Measurements from ENCODE around the gene GRIN2D. TPM values are rescaled to one million over a fixed set of nuclear protein-coding genes. Genes with fewer than 3 reads are reported as not detected.

Gene GRIN2D
- total RNA-seq, 1 donor from 2014 or later, result 0.95 TPM

DNA sequence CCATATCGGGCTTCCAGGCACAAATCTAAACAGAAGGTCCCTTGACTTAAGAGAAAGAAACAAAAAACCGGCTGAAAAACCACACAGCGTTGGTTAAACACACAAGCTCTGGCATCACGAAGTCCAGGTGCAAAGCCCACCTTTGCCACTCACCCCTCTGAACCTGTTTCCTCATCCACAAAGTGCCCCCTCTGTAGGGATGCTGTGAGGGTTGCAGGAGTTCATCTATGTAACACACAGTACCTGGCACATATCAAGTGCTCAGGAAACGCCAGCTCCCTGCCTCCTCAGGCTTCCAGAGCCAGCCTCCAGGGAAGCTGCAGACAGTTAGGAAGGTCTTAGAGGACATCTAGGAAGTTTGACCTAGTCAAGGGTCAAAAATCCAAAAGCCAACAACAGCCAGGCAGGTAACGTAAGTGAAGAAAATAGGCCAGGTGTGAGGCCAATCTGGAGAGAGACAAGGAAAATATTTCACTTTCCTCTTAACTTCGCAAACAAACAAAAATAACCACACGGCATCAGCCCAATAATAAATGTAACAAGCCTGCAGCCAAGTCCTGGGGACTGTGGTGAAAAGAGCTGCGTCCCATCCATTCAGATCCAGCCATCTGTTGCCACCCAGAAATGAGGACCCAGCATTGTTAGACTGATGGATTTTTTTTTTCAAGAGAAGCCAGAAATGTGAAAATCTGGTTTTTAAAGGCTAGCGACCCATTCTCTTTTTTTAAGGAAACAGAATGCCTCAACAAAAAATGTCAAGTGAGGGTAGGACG is 12.1 kb upstream of the GRIN2D start:
- Histone ChIP-seq H3K9me3 (no peaks in the 10 kb centered on the region), H3K27ac (no peak overlapping the region), H3K36me3 (peaks cover 52% of the 10 kb centered on the region), H3K27me3 (ENCODE audit: low read depth) (no peaks in the 10 kb centered on the region), H3K4me1 (no peaks in the 10 kb centered on the region), H3K4me3 (no peak overlapping the region)
- no peak for DNase-seq
- intact Hi-C loops (cut with DNase I), result no loop called here
- TF ChIP-seq, protein P1, sequence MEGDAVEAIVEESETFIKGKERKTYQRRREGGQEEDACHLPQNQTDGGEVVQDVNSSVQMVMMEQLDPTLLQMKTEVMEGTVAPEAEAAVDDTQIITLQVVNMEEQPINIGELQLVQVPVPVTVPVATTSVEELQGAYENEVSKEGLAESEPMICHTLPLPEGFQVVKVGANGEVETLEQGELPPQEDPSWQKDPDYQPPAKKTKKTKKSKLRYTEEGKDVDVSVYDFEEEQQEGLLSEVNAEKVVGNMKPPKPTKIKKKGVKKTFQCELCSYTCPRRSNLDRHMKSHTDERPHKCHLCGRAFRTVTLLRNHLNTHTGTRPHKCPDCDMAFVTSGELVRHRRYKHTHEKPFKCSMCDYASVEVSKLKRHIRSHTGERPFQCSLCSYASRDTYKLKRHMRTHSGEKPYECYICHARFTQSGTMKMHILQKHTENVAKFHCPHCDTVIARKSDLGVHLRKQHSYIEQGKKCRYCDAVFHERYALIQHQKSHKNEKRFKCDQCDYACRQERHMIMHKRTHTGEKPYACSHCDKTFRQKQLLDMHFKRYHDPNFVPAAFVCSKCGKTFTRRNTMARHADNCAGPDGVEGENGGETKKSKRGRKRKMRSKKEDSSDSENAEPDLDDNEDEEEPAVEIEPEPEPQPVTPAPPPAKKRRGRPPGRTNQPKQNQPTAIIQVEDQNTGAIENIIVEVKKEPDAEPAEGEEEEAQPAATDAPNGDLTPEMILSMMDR (IDR thresholded peaks at IDR 0.05), result no peak
- no peak for ATAC-seq

DNA sequence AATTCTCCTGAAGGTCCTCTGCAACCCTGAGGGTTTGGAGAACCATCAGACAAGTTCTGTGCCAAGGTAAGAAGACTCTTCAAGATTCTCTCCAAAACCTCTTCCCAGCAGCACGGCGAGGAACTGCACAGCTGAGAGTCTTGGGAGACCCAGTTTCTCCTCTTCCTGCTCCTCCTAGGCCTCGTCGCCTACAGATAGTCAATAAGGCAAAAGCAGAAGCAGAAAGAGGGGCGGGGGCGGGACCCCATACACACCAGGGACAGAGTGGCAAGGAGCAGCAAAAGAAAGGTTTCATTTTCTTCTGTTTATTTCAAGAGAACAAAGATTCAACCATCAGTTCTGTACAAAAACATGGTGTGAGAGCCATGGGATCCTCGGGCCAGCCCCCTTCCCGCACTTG is 11.2 kb upstream of the GRIN2D start:
- peaks cover 61% of the 10 kb centered on the region for H3K36me3 ChIP-seq
- no peak overlapping the region for H3K4me3 ChIP-seq
- no peaks in the 10 kb centered on the region for H3K9me3 ChIP-seq
- intact Hi-C loops (cut with DNase I), result no loop called here
- no peak overlapping the region for H3K27ac ChIP-seq
- H3K27me3 ChIP-seq (ENCODE audit: low read depth), result no peaks in the 10 kb centered on the region
- ATAC-seq (no peak), DNase-seq (no peak)
- TF ChIP-seq, protein P1 (IDR thresholded peaks at IDR 0.05), result no peak
- H3K4me1 ChIP-seq, result no peaks in the 10 kb centered on the region

DNA sequence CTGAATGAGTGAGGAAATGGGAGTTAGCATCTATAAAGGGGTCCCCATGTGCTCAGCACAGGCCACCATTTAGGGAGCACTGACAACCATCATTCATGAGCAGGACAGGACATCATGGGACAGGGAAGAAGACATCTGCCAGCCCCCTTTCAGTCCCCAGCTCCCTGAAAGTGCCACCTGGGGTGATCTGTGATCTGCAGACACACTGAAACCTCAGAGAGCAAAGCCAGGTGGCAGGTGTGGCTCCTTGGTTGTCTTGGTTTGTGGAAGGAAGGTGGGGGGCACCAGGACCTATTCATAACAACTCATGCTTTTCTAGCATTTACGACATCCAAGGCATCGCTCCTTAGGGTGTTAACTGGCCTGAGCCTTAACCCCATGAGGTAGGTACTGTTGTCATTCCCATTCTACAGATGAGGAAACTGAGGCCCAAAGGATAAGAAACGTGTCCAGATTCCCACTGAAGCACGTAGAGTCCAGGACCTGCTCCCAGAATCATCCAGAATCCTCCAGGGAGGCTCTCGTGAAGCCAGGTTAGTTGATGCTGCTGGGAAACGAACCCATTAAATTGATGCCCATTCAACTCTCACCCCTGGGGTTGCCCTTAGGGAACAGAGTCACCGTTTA is 7.9 kb upstream of the GRIN2D start:
- ATAC-seq (no peak), DNase-seq (no peak)
- no peaks in the 10 kb centered on the region for H3K9me3 ChIP-seq
- peaks cover 83% of the 10 kb centered on the region for H3K36me3 ChIP-seq
- no peak overlapping the region for H3K4me3 ChIP-seq
- intact Hi-C loops (cut with DNase I), result no loop called here
- no peaks in the 10 kb centered on the region for H3K4me1 ChIP-seq
- no peak overlapping the region for H3K27ac ChIP-seq
- TF ChIP-seq, protein P1 (IDR thresholded peaks at IDR 0.05), result no peak
- H3K27me3 ChIP-seq (ENCODE audit: low read depth), result no peaks in the 10 kb centered on the region

DNA sequence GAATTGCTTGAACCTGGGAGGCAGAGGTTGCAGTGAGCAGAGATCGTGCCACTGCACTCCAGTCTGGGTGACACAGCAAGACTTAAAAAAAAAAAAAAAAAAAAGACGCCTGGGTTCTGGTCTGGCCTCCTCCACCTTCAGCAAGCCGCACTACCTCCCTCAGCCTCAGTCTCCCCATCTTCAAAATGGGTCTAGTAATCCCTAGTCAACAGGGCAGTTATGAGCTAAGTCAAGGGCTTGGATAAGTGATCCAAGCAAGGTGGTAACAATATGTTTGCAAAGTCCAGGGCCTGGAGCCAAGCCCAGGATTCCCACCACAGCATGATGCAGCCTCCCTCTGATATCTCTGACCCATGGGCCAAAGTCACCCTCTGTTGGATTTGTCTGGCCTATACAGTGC is 6.5 kb upstream of the GRIN2D start:
- Histone ChIP-seq H3K27ac (no peak overlapping the region), H3K9me3 (no peaks in the 10 kb centered on the region), H3K27me3 (ENCODE audit: low read depth) (no peaks in the 10 kb centered on the region), H3K36me3 (peaks cover 75% of the 10 kb centered on the region), H3K4me3 (no peak overlapping the region), H3K4me1 (no peaks in the 10 kb centered on the region)
- no peak for DNase-seq
- intact Hi-C loops (cut with DNase I), result no loop called here
- no peak for ATAC-seq
- TF ChIP-seq, protein P1 (IDR thresholded peaks at IDR 0.05), result no peak

DNA sequence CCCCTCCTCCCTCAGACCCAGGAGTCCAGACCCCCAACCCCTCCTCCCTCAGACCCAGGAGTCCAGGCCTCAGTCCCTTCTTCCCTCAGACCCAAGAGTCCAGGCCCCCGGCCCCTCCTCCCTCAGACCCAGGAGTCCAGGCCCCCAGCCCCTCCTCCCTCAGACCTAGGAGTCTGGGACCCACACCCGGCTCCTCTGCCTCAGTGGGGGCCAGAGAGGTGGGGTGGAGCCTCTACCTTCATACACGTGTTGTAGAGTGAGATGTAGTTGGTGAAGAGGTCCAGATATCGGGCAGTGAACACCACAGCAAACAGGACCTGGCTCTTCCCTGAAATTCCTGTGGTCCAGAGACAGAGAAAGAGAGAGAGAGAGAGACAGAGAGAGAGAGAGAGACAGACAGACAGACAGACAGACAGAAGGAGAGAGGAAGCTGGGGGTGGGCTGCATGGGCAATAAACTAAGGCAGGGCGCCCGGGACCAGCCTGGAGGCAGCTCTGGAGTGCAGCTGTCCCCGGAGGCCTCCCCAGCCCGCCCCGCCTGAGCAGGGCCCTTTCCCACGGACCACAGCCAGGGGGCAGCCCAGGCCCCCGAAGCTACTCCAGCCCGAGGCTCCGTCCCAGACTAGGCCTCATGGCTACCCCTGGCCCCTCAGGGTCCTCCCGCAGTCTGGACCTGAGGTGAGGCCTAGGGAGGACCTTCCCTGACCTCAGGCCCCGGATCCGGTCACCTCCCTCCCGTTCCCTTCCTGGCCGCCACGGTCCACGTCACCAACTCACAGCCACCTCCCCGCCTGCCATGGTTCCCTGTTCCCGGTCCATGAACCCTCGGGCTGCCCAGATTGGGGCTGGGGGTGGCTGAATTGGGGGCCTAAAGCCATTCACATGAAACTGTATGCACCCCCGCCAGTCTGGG is 3.0 kb upstream of the GRIN2D start:
- Histone ChIP-seq H3K27ac (peak overlapping the region; percentile 91), H3K4me3 (peak overlapping the region; percentile 97), H3K9me3 (no peaks in the 10 kb centered on the region), H3K27me3 (ENCODE audit: low read depth) (peaks cover 33% of the 10 kb centered on the region), H3K4me1 (peaks cover 4% of the 10 kb centered on the region), H3K36me3 (peaks cover 40% of the 10 kb centered on the region)
- DNase-seq, result peak; percentile 77
- intact Hi-C loops (cut with DNase I), result no loop called here
- ATAC-seq, result peak; percentile 87 to 91
- TF ChIP-seq, protein P1 (IDR thresholded peaks at IDR 0.05), result peak; percentile 65
